Left hindlimb (tissue), 1 donor: ENCODE results near the gene ZNF580.

Source experiments
- DNase-seq: peaks from one replicate; pipeline ENCODE4 v3.0.0-alpha.2; 2018

ZNF580 gene

GRCh38 chr19:55624109-55625003 lies 16.4 kb upstream of the ZNF580 start, which contains the start of gene ZNF784:
Gene ZNF784, minus strand, starts transcription at chr19:55624566. Its CDS starts 5 bp downstream, at chr19:55624561.
- peak; percentile 95 for DNase-seq

GRCh38 chr19:55625004-55625326 lies 15.8 kb upstream of the ZNF580 start:
- DNase-seq = no peak

DNA sequence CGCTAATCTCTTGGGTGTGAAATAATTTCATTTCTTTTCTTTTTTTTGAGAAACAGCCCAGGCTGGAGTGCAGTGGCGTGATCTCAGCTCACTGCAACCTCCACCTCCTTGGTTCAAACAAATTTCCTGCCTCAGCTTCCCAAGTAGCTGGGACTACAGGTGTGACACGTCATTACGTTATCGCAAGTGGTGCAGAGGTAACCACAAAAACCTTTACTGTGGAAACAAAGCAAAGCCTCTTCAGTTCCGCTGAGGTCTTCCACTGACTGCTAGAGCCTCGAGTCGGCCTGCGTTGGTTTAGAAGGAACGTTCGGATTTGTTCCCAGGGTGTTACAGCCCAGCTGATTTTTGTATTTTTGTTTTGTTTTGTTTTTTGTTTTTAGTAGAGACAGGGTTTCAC lies 14.5 kb upstream of the ZNF580 start:
- DNase-seq = no peak

GRCh38 chr19:55632463-55632834 lies 8.4 kb upstream of the ZNF580 start:
- peak; percentile 81 for DNase-seq

DNA sequence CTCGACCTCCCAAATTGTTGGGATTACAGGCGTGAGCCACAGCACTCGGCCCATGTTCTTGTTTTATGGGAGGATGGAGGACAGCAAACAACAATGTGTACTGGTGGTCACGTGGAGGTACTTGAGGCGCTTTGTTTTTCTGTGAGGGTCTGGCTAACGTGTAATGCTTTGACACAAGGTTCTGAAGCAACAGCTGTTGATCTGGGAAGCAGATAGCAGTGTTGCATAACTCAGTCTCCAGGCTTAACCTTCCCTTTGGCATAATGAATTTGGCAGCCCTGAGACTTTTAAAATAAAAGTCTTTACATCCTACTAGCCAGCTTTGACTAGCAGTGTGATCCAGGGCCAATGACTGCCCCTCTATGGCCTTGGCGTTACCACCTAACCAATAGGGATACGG lies 6.9 kb upstream of the ZNF580 start:
- no peak for DNase-seq

GRCh38 chr19:55635334-55635717 lies 5.5 kb upstream of the ZNF580 start:
- no peak for DNase-seq

DNA sequence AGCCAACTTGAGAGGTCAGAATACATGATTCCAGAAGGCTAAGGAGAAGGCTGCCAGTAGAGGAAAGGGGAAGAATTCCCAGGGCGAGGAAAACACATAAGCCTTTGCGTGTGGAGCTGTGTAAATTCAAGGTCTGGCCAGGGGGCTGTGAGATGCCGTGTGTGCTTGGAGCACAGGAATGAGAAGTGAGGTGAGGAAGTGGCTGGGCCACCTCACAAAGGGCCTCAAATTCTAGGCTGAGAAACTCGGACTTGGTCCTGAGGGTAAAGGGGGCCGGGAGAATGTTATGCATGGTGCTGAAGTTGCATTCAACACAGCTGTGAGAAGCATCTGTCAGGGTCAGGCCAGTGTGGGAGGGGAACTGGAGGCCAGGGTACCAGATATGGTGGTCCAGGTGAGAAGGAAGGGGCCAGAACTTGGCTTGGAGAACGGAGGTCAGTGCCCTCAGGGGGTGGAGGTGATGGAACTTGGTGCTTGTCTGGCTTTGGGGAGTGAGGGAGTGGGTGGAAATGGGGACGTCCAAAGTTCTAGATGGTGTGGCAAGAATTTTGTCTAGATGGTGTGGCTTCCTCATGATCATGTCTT lies 4.9 kb upstream of the ZNF580 start:
- DNase-seq = no peak

GRCh38 chr19:55636723-55637122 lies 4.1 kb upstream of the ZNF580 start:
- DNase-seq = peak; percentile 15

- no peak for DNase-seq
These were observed 3.3 kb upstream of the ZNF580 start for GRCh38 chr19:55637534-55637933.

- no peak for DNase-seq
These were observed 1.9 kb upstream of the ZNF580 start for GRCh38 chr19:55638864-55639359.

DNA sequence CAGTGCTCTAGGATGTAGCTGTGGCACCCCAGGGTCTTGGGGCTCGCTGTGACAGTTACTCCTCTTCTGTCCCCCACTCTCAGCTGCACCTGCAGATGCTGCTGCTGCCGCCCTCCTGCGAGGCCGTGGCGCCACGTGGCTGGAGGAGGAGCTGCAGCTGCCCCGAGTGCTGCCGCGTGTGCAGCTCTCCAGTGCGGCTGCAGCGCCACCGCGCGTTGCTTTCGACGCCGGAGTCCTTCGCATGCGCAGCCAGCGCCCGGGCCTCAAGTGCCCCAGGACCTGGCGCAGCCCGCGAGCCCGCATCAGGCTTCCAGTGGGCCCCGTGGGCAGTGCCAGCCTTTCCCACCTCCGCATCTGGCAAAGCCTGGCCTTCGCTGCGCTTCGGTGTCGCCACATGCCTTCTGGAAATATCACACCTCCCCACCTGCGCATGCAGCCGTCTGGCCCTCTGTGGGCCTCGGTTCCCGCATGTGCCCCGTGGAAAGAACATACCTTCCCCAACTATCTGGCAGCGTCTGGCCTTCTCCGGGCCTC lies 692 bp upstream of the ZNF580 start:
- DNase-seq = peak; percentile 85

GRCh38 chr19:55641426-55642152 lies 787 bp downstream of the ZNF580 start:
- DNase-seq = peak; percentile 56

DNA sequence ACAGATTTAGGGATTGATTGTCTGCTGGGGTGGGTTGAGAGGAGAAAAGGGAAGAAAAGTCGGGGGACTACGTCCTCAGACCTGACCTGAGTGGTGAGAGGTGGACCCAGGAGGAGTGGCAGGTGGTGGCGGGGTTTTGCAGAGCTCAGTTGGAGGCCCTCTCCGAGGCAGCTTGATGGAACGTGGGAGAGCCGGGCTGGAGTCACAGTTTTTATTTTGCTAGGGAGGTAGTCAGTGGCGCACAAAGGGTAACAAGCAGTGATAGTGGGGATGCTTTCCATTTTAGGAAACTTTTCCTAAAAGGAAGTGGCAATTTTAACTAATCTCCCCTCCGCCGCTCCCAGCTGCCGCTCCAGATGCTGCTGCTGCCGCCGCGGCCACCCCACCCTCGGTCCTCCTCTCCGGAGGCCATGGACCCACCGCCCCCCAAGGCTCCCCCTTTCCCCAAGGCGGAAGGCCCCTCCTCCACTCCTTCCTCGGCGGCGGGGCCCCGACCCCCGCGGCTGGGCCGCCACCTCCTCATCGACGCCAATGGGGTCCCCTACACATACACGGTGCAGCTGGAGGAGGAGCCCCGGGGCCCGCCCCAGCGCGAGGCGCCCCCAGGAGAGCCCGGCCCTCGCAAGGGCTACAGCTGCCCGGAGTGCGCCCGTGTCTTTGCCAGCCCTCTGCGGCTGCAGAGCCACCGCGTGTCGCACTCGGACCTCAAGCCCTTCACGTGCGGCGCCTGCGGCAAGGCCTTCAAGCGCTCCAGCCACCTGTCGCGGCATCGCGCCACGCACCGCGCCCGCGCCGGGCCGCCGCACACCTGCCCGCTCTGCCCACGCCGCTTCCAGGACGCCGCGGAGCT lies 1.6 kb downstream of the ZNF580 start:
- DNase-seq = no peak

DNA sequence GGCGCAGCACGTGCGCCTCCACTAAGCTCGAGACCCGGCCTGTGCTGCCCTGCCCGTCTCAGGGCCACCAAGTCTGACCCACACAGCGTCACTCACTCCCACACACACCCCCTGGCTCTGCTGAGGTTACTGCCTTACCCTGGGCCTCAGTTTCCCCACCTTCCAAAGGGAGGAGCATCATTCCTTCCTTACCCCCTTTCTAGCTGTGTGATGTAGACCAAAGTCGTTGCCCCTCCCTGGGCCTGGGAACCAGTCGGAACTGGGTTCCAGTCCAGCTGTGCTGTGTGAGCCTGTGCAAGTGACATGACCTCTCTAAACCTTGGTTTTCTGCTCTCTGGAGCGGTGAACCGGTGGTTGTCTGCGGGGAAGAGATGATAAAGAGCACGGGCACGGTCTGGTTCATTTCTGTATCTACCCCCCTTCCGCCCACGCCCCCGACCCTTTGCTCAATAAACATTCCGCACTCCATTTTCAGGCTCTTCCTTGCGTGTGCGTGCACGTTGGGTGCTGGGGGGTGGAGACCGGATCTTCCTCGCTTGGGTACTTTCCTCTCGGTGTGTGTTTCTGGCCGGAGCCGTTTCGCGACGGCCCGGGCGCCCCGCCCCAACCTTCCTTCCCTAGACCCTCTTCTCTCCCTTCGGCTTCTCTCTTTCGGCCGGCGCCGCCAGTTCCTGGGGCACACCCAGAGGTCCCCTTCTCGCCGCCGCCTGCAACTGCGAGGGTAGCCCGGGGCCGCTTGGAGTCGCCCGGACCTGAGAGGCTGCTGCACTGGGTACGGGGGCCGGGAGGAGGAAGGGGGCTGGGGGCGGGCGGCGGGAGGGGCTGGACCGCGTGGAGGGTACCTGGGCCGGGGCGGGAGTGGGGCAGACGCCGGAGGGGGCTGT lies 2.4 kb downstream of the ZNF580 start, which contains the start of gene ZNF581:
Gene ZNF581, plus strand, starts transcription at position 647 of the 884 bp plus-strand sequence. CDS start 923 bp downstream, outside the sequence.
- DNase-seq = peak; percentile 82

DNA sequence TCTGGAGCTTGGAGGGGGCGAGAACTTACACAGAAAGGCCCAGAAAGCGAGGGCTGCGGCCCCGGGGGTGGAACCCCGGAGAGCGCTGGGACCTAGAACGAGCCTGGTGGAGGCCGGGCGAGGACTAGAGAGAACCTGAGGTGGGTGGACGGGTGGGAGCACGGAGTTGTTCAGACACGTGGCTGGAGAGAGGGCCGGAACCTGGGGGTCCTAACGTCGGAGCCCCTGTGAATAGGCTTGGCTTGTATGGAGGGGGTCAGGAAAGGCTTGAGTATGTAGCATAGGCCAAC lies 3.0 kb downstream of the ZNF580 start:
- no peak for DNase-seq

GRCh38 chr19:55644191-55644833 lies 3.5 kb downstream of the ZNF580 start:
- no peak for DNase-seq

GRCh38 chr19:55644842-55645511 lies 4.2 kb downstream of the ZNF580 start:
- DNase-seq = no peak

DNA sequence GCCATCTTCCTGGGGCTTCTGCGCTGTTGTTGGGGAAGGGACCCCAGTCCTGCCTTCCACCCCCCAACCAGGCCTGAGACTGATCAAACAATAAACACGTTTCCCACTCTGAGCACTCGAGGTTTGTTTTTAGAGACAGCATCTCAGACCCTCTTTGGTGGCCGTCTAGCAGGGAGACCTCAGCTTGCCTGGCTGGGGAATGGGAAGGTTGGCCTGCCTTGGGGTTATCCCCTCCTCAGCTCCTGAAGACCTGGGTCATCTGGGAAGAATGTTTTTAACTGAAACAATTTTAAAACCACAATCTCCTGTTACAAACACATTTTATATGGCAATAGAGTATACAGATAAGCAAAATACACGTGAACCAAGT lies 4.7 kb downstream of the ZNF580 start:
- no peak for DNase-seq

- DNase-seq = no peak
These were observed 6.3 kb downstream of the ZNF580 start for GRCh38 chr19:55646889-55647731.
